ENCODE data around the gene DOCK1.
"Not testable (repeated sequence)": the region's sequence is repeated elsewhere in the genome, so short reads cannot be mapped to it uniquely, and the experiment has no call there.

Gene DOCK1

DNA sequence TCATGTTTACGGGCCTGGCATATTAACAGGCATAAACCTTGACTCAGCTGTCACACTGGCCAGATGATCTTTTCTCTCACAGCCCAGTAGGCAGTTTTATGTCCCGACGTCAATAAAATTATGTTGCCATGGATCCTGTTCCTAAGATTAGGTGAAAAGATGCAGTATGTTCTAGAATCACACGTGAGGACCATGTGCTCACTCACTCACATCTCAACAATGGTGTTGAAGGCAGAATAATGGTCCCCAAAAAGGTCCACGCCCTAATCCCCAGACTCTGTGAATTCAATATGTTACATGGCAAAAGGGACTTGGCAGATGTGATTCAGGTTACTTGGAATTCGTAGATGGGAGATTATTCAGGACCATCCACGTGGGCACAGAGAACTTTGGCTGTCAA is 3.5 kb downstream of the DOCK1 start:
- no peak overlapping the region for H3K4me3 ChIP-seq (ENCODE audit: low read length)
- TF ChIP-seq CTCF (conservative IDR thresholded peaks at IDR 0.05; ENCODE audit: low read depth, low read length): no peak
- DNase-seq (ENCODE audit: low read depth): no peak

DNA sequence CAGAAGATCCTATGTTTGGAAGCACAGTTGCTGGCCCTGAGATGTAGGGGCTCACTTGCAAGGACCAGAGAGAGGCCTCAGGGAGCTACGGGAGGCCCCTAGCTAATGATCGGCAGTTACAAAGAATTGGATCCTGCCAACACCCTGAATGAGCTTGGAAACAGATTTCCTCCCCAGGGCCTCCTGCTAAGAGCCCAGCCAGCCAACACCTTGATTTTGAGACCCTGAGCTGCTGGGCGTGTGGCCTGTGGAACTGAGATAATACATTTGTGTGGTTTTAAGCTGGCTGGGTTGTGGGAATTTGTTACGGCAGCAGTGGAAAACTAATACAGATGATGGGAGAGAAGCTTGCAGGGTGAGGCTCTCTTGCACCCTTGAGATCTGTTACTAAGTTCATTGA is 3.9 kb downstream of the DOCK1 start:
- no peak for DNase-seq (ENCODE audit: low read depth)
- no peak overlapping the region for H3K4me3 ChIP-seq (ENCODE audit: low read length)
- TF ChIP-seq CTCF (conservative IDR thresholded peaks at IDR 0.05; ENCODE audit: low read depth, low read length): no peak

- DNase-seq (ENCODE audit: low read depth): no peak
- no peak for TF ChIP-seq CTCF (conservative IDR thresholded peaks at IDR 0.05; ENCODE audit: low read depth, low read length)
- no peak overlapping the region for H3K4me3 ChIP-seq (ENCODE audit: low read length)
Observed at GRCh38 chr10:126910196-126910595, 5.0 kb downstream of the DOCK1 start.

DNA sequence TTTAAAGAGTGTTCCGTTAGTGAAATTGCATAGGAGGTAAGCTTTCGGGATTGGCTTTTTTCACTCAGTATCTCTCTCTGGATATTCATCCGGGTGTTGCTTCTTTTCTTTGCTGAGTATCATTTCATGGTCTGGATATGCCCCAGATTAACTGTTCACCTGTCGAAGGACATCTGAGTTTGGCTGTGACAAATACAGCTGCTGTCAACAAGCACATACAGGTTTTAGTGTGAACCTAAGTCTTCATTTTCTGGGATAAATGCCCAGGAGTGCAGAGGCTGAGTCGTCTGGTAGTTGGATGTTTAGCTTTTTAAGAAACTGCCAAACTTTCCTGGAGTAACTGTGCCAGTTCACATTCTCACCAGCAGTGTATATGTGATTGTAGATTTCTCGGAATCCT is 5.6 kb downstream of the DOCK1 start:
- no peak for DNase-seq (ENCODE audit: low read depth)
- H3K4me3 ChIP-seq (ENCODE audit: low read length): no peak overlapping the region
- no peak for TF ChIP-seq CTCF (conservative IDR thresholded peaks at IDR 0.05; ENCODE audit: low read depth, low read length)

- no peak overlapping the region for H3K4me3 ChIP-seq (ENCODE audit: low read length)
- no peak for DNase-seq (ENCODE audit: low read depth)
- no peak for TF ChIP-seq CTCF (conservative IDR thresholded peaks at IDR 0.05; ENCODE audit: low read depth, low read length)
Observed at GRCh38 chr10:126911301-126911700, 6.1 kb downstream of the DOCK1 start.

GRCh38 chr10:126913316-126913715 is 8.1 kb downstream of the DOCK1 start:
- DNase-seq (ENCODE audit: low read depth): no peak
- TF ChIP-seq CTCF (conservative IDR thresholded peaks at IDR 0.05; ENCODE audit: low read depth, low read length): no peak
- no peak overlapping the region for H3K4me3 ChIP-seq (ENCODE audit: low read length)

DNA sequence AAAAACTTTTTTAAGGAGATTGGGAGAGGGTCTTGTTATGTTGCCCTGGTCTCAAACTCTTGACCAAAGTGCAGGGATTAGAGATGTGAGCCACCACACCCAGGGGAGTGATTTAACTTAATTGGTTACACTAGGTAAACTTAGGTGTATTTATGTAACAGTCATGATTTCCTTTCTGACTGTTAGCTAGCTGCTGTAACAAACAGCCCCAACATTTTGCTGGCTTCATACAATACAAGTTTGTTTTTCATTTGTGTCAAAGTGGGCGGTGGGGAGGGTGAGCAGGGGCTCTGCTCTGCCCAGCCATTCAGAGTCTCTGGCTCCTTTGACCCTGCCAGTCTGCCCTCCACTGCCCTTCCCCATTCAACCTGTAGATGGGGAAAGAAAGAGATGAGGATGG is 9.3 kb downstream of the DOCK1 start:
- DNase-seq (ENCODE audit: low read depth): no peak
- H3K4me3 ChIP-seq (ENCODE audit: low read length): no peak overlapping the region
- TF ChIP-seq CTCF (conservative IDR thresholded peaks at IDR 0.05; ENCODE audit: low read depth, low read length): no peak

DNA sequence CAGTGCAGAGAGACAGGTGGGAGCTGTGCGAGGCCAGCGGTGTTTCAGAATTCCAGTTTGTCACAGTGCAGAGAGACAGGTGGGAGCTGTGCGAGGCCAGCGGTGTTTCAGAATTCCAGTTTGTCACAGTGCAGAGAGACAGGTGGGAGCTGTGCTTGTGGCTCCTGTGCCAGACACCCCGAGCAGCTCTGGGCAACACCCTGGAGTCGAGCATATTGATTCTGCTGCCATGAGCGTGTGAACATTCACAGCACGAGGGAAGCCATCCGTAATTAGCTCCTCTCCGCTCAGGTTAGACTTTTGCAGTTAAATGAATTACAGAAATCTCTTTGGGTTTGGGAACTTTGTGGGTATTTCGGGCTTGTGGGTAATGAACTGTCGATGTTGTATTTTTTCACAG is 11.7 kb downstream of the DOCK1 start:
- DNase-seq (ENCODE audit: low read depth); H3K4me3 ChIP-seq (ENCODE audit: low read length): not testable (repeated sequence)

Measured in retinal pigment epithelial cell (primary cell).